Measurements from ENCODE around the gene PDHB. TPM values are rescaled to one million over a fixed set of nuclear protein-coding genes. Genes with fewer than 3 reads are reported as not detected.

PDHB gene
- 61.5 and 62.6 TPM in 2 replicates for total RNA-seq

GRCh38 chr3:58433400-58434167 lies at the start of gene PDHB:
Gene PDHB (minus strand): TSS chr3:58433832. CDS start chr3:58433809, 23 bp downstream.

Other genes with a start within 250 kb of the PDHB start
- gene DNASE1L3, start 222.9 kb downstream of the PDHB start, total RNA-seq: not detected in 2 replicates
- gene ABHD6, start 196.0 kb downstream of the PDHB start, total RNA-seq: 7.4 and 10.5 TPM in 2 replicates
- gene RPP14, start 127.6 kb downstream of the PDHB start, total RNA-seq: 12.0 and 17.5 TPM in 2 replicates
- 6.1 and 7.4 TPM in 2 replicates for gene HTD2, start 127.3 kb downstream of the PDHB start, total RNA-seq
- 23.9 and 52.7 TPM in 2 replicates for gene PXK, start 100.9 kb downstream of the PDHB start, total RNA-seq
- 8.5 and 8.6 TPM in 2 replicates for gene KCTD6, start 58.3 kb upstream of the PDHB start, total RNA-seq
- gene ACOX2, start 103.4 kb upstream of the PDHB start, total RNA-seq: 4.2 and 5.9 TPM in 2 replicates
- gene FAM107A, start 143.6 kb upstream of the PDHB start, total RNA-seq: 0.14 TPM in 1 of 2 replicates, not detected in the other
- gene FAM3D, start 232.9 kb upstream of the PDHB start, total RNA-seq: not detected in 2 replicates